ENCODE measurements around the gene SNX22. TPM values are rescaled to one million over a fixed set of nuclear protein-coding genes. Genes with fewer than 3 reads are reported as not detected.

The SNX22 gene
- total and polyA plus RNA-seq, 9 of the 15 experiments (the other 6 are each of a cell fraction or from before 2014, with no cell fraction given), result 0.91 to 3.0 (median 2.0) TPM

- no peak for TF ChIP-seq ARID4B (CRISPR knock-in tag; IDR thresholded peaks at IDR 0.05)
- TF ChIP-seq CBFA2T2 (conservative IDR thresholded peaks at IDR 0.05), result no peak
- TF ChIP-seq ZNF707 (CRISPR knock-in tag; conservative IDR thresholded peaks at IDR 0.05), result no peak
- no peak for TF ChIP-seq NR2F6 (CRISPR knock-in tag; IDR thresholded peaks at IDR 0.05)
- TF ChIP-seq, protein P1, sequence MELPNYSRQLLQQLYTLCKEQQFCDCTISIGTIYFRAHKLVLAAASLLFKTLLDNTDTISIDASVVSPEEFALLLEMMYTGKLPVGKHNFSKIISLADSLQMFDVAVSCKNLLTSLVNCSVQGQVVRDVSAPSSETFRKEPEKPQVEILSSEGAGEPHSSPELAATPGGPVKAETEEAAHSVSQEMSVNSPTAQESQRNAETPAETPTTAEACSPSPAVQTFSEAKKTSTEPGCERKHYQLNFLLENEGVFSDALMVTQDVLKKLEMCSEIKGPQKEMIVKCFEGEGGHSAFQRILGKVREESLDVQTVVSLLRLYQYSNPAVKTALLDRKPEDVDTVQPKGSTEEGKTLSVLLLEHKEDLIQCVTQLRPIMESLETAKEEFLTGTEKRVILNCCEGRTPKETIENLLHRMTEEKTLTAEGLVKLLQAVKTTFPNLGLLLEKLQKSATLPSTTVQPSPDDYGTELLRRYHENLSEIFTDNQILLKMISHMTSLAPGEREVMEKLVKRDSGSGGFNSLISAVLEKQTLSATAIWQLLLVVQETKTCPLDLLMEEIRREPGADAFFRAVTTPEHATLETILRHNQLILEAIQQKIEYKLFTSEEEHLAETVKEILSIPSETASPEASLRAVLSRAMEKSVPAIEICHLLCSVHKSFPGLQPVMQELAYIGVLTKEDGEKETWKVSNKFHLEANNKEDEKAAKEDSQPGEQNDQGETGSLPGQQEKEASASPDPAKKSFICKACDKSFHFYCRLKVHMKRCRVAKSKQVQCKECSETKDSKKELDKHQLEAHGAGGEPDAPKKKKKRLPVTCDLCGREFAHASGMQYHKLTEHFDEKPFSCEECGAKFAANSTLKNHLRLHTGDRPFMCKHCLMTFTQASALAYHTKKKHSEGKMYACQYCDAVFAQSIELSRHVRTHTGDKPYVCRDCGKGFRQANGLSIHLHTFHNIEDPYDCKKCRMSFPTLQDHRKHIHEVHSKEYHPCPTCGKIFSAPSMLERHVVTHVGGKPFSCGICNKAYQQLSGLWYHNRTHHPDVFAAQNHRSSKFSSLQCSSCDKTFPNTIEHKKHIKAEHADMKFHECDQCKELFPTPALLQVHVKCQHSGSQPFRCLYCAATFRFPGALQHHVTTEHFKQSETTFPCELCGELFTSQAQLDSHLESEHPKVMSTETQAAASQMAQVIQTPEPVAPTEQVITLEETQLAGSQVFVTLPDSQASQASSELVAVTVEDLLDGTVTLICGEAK (IDR thresholded peaks at IDR 0.05), result peak; percentile 62
- TF ChIP-seq, protein P1 (CRISPR knock-in tag; IDR thresholded peaks at IDR 0.05), result no peak
- no peak for TF ChIP-seq BDP1 (IDR thresholded peaks at IDR 0.05; ENCODE audit: insufficient read depth, insufficient read length)
- no peak for TF ChIP-seq ZNF584 (CRISPR knock-in tag; IDR thresholded peaks at IDR 0.05; ENCODE audit: low read depth)
- no peak for TF ChIP-seq RAD21 (CRISPR knock-in tag; conservative IDR thresholded peaks at IDR 0.05 in 1 of 2, IDR thresholded peaks at IDR 0.05 in 1 of 2)
- peak; percentile 67 for TF ChIP-seq RFX1 (IDR thresholded peaks at IDR 0.05)
Measured at GRCh38 chr15:64161688-64162477, 10.4 kb downstream of the SNX22 start (continued).

Data from K562 (cell line).